ENCODE data around the gene AASS. TPM values are rescaled to one million over a fixed set of nuclear protein-coding genes. Genes with fewer than 3 reads are reported as not detected.

AASS gene
- total RNA-seq, 1 donor from 2014 or later = 19.2 TPM

- no peak for ATAC-seq
- intact Hi-C loops (cut with DNase I) = no loop called here
Measured at GRCh38 chr7:122064971-122065370, 79.1 kb downstream of the AASS start.

GRCh38 chr7:122063146-122063545 is 80.9 kb downstream of the AASS start:
- ATAC-seq (no peak), DNase-seq (ENCODE audit: missing footprints) (no peak)
- intact Hi-C loops (cut with DNase I) = no loop called here

More at GRCh38 chr7:122064971-122065370, 79.1 kb downstream of the AASS start:
- no peak for DNase-seq (ENCODE audit: missing footprints)

- DNase-seq (ENCODE audit: missing footprints) = no peak
- ATAC-seq = no peak
- intact Hi-C loops (cut with DNase I) = no loop called here
Measured at GRCh38 chr7:122059542-122059941, 84.5 kb downstream of the AASS start.

GRCh38 chr7:122056977-122057376 is 87.1 kb downstream of the AASS start:
- ATAC-seq = no peak
- no peak for DNase-seq (ENCODE audit: missing footprints)
- intact Hi-C loops (cut with DNase I) = no loop called here

GRCh38 chr7:122055073-122055472 is 89.0 kb downstream of the AASS start:
- intact Hi-C loops (cut with DNase I) = no loop called here
- DNase-seq (ENCODE audit: missing footprints) = no peak
- ATAC-seq = no peak

GRCh38 chr7:122054393-122054792 is 89.7 kb downstream of the AASS start:
- DNase-seq (ENCODE audit: missing footprints) (no peak), ATAC-seq (no peak)
- intact Hi-C loops (cut with DNase I) = no loop called here

GRCh38 chr7:122046402-122046801 is 97.6 kb downstream of the AASS start:
- intact Hi-C loops (cut with DNase I) = no loop called here
- ATAC-seq = no peak
- DNase-seq (ENCODE audit: missing footprints) = no peak

- ATAC-seq (no peak), DNase-seq (ENCODE audit: missing footprints) (no peak)
- intact Hi-C loops (cut with DNase I) = no loop called here
Measured at GRCh38 chr7:122040147-122040546, 103.9 kb downstream of the AASS start.

- no peak for ATAC-seq
- intact Hi-C loops (cut with DNase I) = no loop called here
- no peak for DNase-seq (ENCODE audit: missing footprints)
Measured at GRCh38 chr7:122038904-122039303, 105.1 kb downstream of the AASS start.

GRCh38 chr7:122038134-122038533 is 105.9 kb downstream of the AASS start:
- intact Hi-C loops (cut with DNase I) = no loop called here
- ATAC-seq (no peak), DNase-seq (ENCODE audit: missing footprints) (no peak)

- ATAC-seq (no peak), DNase-seq (ENCODE audit: missing footprints) (no peak)
- intact Hi-C loops (cut with DNase I) = no loop called here
Measured at GRCh38 chr7:122035876-122036275, 108.2 kb downstream of the AASS start.

- intact Hi-C loops (cut with DNase I) = no loop called here
- ATAC-seq = no peak
- no peak for DNase-seq (ENCODE audit: missing footprints)
Measured at GRCh38 chr7:122033641-122034040, 110.4 kb downstream of the AASS start.

- ATAC-seq (no peak), DNase-seq (ENCODE audit: missing footprints) (no peak)
- intact Hi-C loops (cut with DNase I) = no loop called here
Measured at GRCh38 chr7:122027058-122027457, 117.0 kb downstream of the AASS start.

Other genes starting within 250 kb of the AASS start
- not detected for gene FEZF1, start 160.5 kb upstream of the AASS start, total RNA-seq

All from Right ventricle myocardium inferior (tissue), 1 donor.